Measurements from ENCODE around the gene SCUBE2.
"Not testable (repeated sequence)": the region's sequence is repeated elsewhere in the genome, so short reads cannot be mapped to it uniquely, and the experiment has no call there.

Gene SCUBE2

DNA sequence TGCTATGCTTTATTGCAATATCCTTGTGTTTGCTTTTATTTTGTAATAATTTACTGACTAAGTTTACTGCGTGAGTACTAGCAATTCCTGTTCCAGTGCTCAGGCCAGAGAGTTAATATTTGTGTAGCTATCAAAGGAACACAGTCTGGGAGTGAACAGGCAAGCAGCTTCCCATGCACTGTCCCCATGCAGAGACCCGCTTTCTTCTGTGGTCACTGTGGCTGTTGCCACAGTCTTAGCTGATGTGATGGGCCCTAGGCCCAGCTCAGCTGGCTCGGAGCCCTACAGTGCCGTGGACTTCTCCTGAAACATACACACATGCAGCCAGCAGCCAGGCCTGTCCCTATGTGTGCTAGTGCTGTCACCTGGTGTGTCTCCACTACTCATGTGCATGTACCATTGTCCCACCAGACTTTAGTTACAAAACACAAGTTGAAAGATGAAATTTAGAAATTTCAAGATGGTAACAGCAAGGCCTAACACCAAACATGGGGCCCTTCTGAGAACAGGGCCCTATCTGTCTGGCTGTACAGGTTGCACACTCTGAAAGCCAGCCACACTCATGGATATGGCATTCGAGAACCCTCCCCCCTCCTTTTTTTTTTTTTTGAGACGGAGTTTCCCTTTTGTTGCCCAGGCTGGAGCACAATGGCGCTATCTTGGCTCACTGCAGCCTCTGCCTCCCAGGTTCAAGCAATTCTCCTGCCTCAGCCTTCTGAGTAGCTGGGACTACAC is 12.3 kb upstream of the SCUBE2 start:
- DNase-seq: no peak

DNA sequence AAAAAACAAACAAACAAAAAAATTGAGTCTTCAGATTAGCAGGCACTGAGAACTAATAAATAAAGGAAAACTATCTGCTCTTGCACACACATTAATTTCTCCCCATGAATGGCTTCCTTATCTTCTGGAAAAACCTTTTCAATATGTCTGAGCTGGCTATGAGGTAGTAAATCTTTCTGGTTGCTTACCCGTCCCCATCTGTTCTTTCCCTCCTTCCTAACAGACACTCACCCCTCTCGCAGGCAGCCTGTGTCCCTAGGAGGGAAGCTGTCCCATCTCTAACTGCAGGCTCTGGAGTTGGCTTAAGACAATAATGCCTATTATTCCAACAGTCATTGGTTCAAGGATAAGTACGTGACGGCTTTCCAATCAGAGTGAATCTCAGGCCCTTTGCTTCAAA is 8.2 kb upstream of the SCUBE2 start:
- DNase-seq: no peak

DNA sequence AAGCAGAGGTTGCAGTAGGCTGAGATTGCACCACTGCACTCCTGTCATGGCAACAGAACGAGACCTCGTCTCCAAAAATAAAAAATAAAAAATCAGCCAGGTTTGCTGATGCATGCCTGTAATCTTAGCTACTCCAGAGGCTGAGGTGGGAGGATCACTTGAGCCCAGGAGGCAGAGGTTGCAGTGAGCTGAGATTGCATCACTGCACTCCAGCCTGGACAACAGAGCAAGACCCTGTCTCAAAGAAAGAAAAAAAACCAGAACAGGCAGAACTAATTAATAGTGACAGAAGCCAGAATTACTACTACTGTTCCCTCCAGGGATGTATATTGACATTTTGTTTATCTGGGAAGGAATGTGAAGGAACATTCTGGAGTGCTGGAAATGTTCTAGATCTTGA is 7.1 kb upstream of the SCUBE2 start:
- not testable (repeated sequence) for DNase-seq

DNA sequence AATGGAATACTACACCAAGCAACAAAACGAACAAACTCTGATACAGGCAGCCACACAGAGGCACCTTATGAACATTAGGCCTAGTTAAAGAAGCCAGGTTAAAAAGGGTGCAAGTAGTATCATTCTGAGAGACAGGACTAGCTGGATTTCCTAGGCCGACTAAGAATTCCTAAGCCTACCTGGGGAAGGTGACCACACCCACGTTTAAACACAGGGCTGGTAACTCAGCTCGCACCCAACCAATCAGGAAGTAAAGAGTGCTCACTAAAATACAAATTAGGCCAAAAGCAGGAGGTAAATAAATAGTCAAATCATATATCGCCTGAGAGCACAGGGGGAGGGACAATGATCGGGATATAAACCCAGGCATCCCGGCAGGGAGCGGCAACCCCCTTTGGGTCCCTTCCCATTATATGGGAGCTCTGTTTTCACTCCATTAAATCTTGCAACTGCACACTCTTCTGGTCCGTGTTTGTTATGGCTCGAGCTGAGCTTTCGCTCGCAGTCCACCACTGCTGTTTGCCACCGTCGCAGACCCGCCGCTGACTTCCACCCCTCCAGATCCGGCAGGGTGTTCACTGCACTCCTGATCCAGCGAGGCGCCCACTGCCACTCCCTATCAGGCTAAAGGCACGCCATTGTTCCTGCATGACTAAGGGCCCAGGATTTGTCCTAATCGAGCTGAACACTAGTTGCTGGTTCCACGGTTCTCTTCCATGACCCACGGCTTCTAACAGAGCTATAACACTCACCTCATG is 6.0 kb upstream of the SCUBE2 start:
- not testable (repeated sequence) for DNase-seq

DNA sequence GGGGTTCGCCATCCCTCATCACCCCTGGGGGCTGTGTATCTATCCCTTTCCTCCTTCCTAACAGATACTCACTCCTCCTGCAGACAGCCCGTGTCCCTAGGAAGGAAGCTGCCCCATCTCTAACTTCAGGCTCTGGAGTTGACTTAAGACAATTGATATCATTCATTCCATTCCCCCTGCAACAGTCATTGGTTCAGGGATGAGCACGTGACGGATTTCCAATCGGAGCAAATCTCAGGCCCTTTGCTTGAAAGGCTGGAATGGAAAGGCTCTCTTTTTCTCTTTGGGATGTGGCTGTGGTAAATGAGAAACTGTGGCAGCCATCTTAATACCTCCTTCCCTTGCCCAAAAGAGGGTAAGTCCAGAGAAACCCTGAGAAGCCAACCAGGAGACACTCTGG is 5.0 kb upstream of the SCUBE2 start:
- no peak for DNase-seq

DNA sequence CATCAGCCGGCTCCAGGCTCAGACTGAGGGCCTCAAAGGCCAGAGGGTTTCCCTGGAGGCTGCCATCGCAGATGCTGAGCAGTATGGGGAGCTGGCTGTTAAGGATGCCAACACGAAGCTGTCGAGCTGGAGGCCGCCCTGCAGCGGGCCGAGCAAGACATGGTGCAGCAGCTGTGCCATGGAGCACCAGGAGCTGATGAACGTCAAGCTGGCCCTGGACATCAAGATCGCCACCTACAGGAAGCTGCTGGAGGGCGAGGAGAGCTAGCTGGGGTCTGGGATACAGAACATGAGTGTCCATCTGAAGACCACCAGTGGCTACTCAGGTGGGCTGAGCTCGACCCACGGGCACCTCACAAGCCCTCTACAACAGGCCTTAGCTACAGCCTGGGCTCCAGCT is 4.0 kb upstream of the SCUBE2 start:
- no peak for DNase-seq

DNA sequence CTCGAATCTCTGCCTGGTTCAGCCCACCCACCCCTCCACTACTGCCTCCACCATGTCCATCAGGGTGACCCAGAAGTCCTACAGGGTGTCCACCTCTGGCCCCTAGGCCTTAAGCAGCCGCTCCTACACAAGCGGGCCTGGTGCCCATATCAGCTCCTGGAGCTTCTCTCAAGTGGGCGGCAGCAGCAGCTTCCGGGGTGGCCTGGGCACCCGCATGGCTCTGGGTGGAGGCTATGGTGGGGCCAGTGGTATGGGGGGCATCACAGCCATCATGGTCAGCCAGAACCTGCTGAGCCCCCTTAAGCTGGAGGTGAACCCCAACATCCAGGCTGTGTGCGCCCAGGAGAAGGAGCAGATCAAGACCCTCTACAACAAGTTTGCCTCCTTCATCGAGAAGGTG is 3.0 kb upstream of the SCUBE2 start:
- no peak for DNase-seq

DNA sequence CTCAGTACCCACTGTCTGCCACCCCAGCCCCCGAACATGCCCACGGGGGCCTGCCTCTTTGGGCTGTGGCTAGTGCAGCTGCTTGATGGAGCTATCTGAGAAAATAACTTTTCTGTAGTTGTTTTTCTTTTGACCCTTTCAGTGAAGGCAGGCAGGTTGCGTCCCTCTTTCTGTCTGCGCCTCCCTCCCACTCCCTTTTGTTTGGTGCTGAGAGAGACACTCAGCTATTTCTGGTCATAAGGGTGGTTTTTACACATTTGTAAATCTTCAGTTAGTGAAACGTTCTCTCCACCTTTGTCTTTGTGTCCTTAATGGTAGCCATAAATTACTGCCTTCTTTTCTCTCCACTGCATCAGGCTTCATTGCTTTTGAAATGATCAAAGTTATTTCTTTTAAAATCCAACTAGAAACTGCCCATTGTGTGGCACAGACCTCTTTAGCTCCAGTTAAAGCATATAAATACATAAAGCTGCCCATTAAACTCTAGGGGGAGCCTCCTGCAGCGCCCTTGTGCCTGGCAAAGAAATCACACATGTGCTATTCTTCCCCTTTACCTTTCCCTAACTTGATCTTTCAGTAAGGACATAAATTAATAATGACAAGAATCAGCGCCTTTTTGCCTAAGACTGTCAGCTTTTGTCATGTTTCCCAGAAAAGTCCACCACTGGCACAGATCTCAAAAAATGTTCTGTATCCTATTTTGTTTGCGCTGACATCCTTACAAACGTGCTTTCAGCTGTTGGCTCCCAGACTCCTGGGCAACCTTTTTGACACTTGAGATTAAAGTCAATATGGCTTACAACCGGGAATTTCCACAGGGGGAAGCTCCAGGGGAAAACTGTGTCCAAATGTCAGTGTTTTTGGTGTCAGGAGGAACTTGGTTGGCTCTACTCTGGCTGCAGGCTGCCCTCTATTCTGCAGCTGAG is 1.7 kb upstream of the SCUBE2 start:
- no peak for DNase-seq

DNA sequence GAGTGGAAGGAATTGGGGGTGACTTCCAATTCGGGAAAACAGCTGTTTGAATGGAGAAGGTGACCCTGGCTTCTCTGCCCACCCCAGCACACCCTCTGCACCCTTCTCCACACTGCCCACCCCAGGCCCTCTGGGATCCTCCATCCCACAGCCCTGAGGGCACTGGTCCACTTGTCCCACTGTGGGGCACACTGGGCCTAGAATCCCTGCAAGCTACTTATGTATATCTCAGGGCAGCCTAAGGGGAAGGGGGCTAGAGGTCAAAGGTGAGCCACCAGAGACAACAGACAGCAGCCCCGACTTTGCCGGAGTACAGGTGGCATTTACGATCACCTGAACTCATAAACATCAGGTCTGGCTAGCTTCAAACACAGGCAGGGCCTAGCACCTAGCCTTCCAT is 673 bp upstream of the SCUBE2 start:
- DNase-seq: no peak

DNA sequence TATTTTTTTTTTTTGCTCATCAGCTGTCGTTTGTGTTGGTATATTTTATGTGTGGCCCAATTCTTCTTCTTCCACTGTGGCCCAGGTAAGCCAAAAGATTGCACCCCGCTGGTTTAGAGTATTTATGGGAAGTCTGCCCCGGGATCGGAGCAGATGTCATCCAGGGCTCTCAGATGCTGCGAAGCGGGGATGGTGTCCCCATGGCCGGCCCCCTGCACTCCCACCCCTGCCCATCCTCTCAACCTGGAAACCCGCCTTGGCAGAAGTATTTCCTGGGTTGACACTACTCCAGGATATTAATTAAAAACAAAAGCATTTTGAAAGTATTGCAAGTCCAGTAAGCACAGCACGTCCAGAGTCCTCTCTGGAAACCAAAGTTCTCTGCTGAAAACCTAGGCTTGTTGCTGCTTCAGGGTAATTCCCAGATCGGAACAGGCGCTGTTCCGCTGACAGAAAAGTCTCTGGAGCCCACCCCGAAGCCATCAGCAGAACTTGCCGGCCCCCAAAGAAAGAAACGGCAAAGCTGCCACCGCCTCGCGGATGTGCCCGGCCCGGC is 833 bp downstream of the SCUBE2 start:
- no peak for DNase-seq

DNA sequence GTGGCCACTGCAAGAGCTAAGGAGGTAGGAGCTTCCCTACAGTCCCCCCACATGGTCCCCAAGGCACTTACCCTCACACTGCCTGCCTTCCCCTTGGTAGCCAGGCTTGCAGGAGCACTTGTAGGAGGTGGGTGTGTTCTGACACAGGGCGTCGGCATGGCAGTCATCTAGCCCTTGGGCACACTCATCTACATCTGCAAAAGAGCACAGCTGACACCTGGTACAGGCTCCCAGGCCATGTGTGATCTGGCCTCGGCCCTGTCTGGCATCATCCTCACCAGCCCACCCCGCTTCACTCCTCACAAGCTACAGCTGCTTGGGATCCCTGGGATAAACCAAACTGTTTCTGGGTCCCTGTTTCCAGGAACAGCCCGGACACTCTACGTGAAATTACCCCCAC is 1.8 kb downstream of the SCUBE2 start:
- no peak for DNase-seq

DNA sequence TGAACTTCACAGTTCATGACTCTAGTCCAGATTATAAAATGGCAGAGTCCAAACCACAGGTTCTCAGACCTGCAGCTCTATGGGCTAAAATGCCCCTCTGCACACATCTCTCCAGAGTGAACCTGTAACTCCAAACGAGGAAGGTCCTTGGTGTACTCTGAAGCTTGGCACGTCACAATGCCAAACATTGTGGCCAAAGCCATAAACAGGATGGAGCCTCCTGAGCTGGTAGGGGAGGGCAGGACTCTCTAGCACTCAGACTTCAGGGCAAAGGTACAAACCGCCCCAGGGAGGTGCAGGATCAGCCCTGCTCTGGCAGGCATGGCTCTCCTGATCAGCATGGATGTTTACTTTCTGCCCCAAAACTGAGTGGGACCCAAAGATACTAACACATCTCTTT is 2.3 kb downstream of the SCUBE2 start:
- no peak for DNase-seq

DNA sequence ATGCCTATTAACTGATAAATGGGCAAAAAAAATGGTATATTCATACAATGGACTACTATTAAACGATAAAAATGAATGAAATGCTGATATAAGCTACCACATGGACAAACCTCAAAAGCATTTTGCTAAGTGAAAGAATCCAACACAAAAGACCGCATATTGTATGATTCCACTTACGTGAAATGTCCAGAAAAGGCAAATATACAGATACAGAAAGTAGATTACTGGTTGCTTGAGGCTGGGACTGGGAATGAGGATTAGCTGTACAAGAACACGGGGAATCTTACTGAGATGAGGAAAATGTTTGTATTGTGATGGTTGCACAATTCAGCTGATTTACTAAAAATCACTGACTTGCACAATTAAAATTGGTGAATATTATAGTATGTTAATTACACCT is 8.8 kb downstream of the SCUBE2 start:
- no peak for DNase-seq

DNA sequence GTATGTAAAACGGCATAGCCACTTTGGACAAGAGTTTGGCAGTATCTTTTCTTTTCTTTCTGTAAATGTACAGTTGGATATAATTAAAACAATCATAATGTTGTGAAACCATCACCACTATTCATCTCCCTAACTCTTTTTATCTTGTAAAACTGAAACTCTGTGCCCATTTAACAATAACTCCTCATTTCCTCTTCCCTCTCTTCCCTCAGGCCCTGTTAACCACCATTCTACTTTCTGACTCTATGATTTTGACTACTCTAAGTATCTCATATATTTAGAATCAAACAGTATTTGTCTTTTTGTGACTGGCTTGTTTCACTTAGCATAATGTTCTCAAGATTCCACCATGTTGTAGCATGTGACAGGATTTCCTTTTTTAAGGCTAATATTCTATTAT is 10.2 kb downstream of the SCUBE2 start:
- no peak for DNase-seq

DNA sequence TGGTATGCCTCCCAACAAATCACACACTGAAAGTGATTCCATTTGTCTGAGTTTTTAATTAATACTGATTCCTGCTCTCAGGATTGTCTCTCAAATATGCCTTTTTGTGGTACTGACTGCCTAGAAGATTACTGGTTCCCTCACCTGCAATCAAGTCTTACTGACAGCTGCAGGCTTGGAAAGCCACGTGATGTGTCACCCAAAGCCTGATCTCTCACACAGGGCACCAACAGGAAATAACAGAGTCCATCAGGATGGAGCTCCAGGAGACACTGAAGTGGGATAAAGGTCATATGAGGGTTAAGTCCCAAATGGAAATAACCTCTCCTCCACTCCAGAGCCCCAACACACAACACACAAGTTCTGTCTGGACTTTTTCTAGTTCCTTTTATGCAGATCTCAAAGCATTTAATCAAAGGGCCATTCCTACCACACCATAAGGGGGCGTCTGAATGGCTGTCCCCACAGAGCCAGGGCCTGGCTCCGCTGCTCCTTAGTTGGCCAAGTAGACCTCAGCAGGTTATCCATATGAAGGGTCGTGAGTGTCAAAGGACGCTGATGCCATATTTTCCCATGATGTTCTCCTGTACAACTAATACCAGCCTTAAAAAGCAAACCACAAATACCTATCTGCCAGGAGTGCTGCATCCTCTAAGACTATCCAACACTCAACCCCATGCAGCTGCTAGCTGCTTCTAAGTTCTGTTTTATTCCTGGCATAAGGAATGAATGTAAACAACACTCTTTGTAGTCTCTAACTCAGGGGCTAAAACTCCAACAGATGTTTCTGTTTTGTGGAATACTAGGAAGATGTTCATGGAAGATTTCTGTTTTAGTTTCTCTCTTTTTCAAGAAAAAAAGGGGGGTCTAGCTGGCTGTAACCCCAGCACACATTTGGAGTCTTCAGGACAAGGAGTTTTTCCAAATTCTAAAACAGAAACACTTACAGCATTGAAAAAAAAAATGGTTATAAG is 13.0 kb downstream of the SCUBE2 start:
- DNase-seq: no peak

DNA sequence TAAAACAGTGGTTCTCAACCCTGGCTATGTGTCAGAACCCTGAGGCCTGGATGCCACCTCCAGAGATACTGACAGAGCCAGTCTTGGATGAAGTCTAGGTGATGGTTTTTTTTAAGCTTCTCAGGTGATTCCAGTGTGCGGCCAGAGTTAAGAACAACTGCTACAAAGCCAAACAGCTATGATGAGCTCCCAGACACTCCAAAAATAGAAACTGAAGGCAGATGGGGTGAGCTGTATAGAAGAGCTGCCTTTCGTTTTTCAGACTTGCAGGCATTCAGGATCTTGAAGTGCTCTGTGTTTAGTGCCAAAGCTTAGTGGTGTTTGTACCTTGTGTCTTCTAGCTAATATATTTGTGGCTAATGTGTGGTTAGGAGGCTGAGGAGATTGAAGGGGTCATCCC is 14.2 kb downstream of the SCUBE2 start:
- no peak for DNase-seq

DNA sequence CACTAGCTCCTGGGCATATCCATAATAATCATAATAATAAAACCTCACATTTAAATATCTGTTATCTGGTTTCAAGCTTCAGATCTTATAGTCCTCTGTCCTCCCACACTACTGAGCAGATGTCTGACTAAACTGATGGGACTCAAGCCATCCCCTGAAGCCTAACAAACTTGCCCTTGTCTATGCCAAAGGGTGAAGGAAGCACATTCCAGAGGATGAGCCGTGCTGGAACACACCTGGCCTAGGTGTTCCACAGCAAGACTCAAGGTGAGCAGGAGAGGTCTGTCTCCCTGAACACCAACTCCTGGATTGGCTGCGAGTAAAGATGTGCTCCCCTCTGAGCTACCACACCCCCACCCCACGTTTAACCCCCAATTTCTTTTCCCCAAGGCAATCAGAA is 14.7 kb downstream of the SCUBE2 start:
- DNase-seq: no peak

DNA sequence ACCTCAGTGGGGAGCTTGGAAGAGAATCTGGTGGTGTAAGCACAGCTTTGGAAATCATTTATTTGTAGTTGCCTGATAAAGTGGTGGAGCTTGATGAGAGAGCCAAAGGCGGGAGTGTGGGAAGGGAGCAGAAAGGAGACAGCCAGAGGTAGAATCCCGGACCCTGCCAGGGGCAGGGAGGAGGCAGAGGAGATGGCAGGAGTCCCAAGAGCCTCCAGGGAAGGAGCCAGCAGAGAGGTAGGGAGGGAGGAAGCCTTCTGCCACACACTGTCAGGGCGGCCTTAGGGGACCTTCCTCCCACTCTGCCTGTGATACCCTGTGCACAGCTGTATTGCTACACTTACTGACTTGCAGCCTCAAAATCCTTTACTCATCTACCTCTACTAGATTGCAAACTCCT is 15.4 kb downstream of the SCUBE2 start:
- DNase-seq: no peak

DNA sequence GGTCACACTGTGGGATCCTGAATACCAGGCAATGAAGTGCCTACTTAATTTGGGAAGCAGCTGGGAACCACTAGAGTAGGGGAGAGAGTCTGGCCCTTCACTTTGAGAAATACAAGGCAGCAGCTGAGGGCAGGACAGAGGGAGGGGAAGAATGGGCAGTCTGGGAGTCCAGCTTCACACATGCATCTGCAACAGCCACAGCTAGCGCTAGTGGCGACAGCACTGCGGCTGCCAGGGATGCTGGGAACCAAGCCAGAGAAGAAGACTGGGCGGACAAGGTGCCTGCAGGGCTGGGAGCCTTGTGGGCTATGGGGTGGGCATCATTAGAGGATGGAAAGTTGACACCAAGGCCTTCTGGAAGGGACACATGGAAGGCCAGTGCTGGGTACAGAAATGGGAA is 15.8 kb downstream of the SCUBE2 start:
- no peak for DNase-seq

DNA sequence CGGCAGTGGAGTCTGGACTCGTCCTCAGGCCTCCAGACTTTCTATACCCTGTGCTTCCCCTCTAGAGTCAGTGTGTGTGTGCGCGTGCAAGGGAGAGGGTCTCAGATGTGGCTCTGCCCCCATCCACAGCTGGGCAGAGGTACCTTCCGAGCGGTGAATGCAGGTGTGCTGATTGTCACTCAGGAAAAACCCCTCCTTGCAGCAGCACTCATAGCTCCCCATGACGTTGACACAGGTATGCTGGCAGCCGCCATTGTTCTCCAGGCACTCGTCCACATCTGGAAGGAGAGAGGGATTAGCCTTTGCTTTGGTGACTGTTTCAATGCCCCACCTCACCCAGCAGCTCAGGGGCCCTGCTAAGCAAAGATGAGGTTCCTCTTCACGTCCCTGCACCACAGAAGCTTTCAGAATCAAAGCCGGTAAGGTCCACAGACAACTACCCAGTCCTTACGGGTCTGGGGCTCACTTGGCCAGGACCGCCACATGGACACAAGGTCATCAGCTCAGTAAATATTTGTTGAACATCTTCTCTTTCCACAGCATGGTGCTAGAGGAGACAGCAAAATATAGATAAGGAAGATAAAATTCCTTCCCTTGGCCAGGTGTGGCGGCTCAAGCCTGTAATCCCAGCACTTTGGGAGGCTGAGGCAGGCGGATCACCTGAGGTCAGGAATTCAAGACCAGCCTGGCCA is 16.9 kb downstream of the SCUBE2 start:
- no peak for DNase-seq

DNA sequence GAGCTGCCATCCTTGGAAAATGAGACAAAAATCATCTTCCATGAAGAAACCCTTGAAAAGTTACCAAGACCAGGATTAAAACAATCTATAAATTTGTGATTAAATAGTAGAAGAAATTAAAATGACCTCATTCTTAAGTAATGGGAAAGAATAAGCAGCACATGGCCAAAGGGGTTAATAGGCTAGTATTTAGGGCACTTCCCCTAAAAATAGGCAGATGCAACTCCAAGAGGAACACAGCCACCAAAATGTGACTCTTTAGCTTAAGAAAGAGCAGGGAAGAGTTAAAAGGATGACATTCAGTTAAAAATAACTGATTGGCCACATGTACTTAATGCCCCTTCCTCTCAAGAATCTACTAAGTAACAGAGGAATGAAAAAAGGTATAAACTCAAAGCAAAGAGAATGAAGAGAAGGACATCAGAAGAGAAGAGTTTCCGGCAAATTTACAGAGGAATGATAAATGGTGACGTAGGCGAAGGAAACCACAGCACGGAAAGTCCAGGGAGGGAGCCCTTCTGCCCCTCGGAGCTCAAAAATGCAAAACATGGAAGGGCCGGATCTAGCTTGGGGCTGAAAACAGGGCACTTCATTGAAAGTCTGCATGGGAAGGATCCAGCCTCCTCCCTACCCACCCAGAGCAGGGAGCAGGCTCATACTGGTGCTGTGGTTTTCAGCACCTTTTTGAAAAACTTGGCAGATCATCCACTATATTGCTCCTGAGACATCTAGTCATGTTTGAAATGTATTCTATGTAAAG is 17.8 kb downstream of the SCUBE2 start:
- no peak for DNase-seq

All from amniotic stem cell (primary cell).